Effector memory CD8-positive, alpha-beta T cell (primary cell): ENCODE data around the gene ACSL1.

Source experiments
- ATAC-seq: fragments of 150-1000 bp; cut with Tn5 transposase; replicated peaks from 2 replicates; pipeline ENCODE4 v1.10.0; 2021; ENCODE audit warnings: mild to moderate bottlenecking, moderate library complexity
- DNase-seq, 3 experiments: peaks; one replicate each; pipeline ENCODE4 v3.0.0; 2021
- H3K27ac Mint-ChIP-seq, 2 donors: one replicate each; pipeline ENCODE4 v1.8.0; 2022; ENCODE audit warnings: mild to moderate bottlenecking in 2 of 2, mixed read lengths in 2 of 2, moderate library complexity in 2 of 2
- H3K27me3 Mint-ChIP-seq, 2 donors: one replicate each; pipeline ENCODE4 v1.8.0; 2022; ENCODE audit warnings: mixed read lengths in 2 of 2
- H3K36me3 Mint-ChIP-seq: one replicate; pipeline ENCODE4 v1.8.0; 2022; ENCODE audit warnings: mild to moderate bottlenecking, moderate library complexity, mixed read lengths; ENCODE audit not compliant: insufficient read depth
- H3K4me1 Mint-ChIP-seq, 2 donors: one replicate each; pipeline ENCODE4 v1.8.0; 2022; ENCODE audit warnings: low read depth in 2 of 2, mixed read lengths in 2 of 2
- H3K4me3 Mint-ChIP-seq, 2 donors: one replicate each; pipeline ENCODE4 v1.8.0; 2022; ENCODE audit warnings: mild to moderate bottlenecking in 2 of 2, mixed read lengths in 2 of 2, moderate library complexity in 2 of 2
- H3K9me3 Mint-ChIP-seq, 2 donors: one replicate each; pipeline ENCODE4 v1.8.0; 2022; ENCODE audit warnings: mixed read lengths in 2 of 2

Gene ACSL1

DNA sequence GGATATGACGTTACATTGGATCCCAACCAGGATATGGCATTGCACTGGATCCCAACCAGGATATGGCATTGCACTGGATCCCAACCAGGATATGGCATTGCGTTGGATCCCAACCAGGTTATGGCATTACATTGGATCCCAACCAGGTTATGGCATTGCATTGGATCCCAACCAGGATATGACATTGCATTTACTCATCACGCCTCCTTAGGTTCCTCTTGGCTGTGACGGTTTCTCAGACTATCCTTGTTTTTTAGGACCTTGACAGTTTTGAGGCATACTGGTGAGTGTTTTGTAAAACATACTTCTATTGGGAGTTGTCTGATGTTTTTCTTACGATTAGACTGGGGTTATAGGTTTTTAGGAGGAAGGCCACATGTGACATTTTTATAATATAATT, 5.4 kb upstream of the ACSL1 start:
- peaks cover 0 to 9% of the 10 kb centered on the region in 2 donors for H3K27me3 Mint-ChIP-seq
- H3K9me3 Mint-ChIP-seq, result no peaks in the 10 kb centered on the region
- peaks cover 11% of the 10 kb centered on the region in 2 donors for H3K4me1 Mint-ChIP-seq
- H3K36me3 Mint-ChIP-seq, result peaks cover 7% of the 10 kb centered on the region
- H3K27ac Mint-ChIP-seq, result no peak overlapping the region
- H3K4me3 Mint-ChIP-seq, result no peak overlapping the region
- DNase-seq (no peak), ATAC-seq (no peak)

DNA sequence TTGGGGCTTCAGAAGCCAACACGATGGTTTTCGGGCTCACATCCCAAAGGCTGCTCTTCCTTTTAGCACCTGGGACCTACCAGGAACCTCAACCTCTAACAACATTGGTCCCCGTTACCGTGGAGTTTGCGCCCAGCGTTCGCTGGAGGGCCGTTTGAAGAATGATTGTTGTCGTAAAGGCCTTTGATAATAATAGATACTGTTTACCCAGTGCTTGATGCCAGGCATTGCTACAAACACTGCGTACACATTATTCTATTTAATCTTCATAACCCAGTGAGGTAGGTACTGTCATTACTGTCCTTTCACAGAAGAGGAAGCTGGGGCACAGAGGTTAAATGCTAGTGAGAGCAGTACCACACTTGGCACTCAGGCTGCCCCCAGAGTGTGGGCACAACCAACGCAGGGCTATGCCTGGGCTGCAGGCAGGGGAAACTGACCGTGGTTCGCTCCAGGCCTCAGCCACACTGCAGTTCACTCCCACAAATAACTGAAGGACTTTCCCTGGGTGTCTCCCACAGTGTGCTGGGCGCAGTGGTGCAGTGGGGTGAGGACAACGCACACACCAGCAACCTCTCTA, 1.0 kb upstream of the ACSL1 start:
- peak overlapping the region; percentile 88 to 94 for H3K4me3 Mint-ChIP-seq
- H3K4me1 Mint-ChIP-seq, result peaks cover 19 to 40% of the 10 kb centered on the region in 2 donors
- H3K36me3 Mint-ChIP-seq, result peaks cover 23% of the 10 kb centered on the region
- no peaks in the 10 kb centered on the region for H3K9me3 Mint-ChIP-seq
- H3K27ac Mint-ChIP-seq, result peak overlapping the region; percentile 92 to 97
- DNase-seq (no peak), ATAC-seq (peak; percentile 2)
- no peaks in the 10 kb centered on the region for H3K27me3 Mint-ChIP-seq

- DNase-seq, result peak; percentile 31 to 51 (median 42)
- Mint-ChIP-seq H3K4me3 (peak overlapping the region; percentile 88 to 94), H3K9me3 (no peaks in the 10 kb centered on the region), H3K27me3 (no peaks in the 10 kb centered on the region), H3K27ac (peak overlapping the region; percentile 90 to 95), H3K36me3 (peaks cover 23% of the 10 kb centered on the region), H3K4me1 (peaks cover 22 to 40% of the 10 kb centered on the region in 2 donors)
- peak; percentile 45 for ATAC-seq
These were observed 450 bp downstream of the ACSL1 start for GRCh38 chr4:184825141-184825895.

DNA sequence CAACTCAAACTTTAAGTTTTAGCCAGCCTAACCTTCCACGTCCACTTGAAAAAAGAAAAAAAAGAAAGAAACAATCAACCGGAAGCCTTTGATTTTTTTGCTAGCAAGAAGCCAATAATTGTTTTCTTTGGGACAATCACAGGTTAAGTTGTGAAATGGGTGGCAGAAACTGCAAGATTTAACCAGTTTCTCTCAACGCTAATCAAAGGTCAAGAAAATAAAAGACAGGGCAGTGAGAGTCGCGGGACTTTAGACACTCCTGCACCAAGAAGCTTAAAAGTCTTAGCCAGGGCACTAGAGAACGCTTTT, 1.0 kb downstream of the ACSL1 start:
- H3K36me3 Mint-ChIP-seq, result peaks cover 28% of the 10 kb centered on the region
- H3K27ac Mint-ChIP-seq, result peak overlapping the region; percentile 90 to 95
- peak overlapping the region; percentile 83 to 94 for H3K4me3 Mint-ChIP-seq
- peaks cover 24 to 40% of the 10 kb centered on the region in 2 donors for H3K4me1 Mint-ChIP-seq
- no peaks in the 10 kb centered on the region for H3K27me3 Mint-ChIP-seq
- ATAC-seq, result no peak
- no peaks in the 10 kb centered on the region for H3K9me3 Mint-ChIP-seq
- no peak for DNase-seq

DNA sequence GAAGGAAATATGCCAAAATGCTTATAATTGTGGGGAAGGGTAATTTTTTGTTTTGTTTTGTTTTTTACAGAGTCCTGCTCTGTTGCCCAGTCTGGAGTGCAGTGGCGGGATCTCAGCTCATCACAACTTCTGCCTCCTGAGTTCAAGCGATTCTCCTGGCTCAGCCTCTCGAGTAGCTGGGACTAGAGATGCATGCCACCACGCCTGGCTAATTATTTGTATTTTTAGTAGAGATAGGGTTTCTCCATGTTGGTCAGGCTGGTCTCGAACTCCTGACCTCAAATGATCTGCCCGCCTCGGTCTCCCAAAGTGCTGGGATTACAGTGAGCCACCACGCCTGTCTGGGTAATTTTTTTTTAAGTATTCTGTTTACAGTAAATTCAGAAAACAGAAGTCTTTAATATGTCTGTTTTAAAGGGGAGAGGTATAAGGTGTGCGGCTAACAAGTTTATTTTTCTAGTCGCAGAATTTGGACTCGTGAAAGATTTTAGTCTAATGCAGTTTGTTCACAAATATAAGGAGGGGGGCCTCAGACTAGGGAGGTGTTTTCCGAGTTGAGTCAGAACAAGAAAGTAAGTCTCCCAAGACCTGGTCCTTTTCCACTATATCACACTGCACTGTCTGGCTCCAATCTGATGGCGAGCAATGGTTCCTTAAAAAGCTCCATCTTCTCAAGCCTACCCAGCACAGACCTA, 1.5 kb downstream of the ACSL1 start:
- Mint-ChIP-seq H3K9me3 (no peaks in the 10 kb centered on the region), H3K27me3 (no peaks in the 10 kb centered on the region), H3K4me3 (peak overlapping the region; percentile 83 to 94), H3K27ac (peak overlapping the region; percentile 90 to 95), H3K4me1 (peaks cover 27 to 40% of the 10 kb centered on the region in 2 donors), H3K36me3 (peaks cover 28% of the 10 kb centered on the region)
- ATAC-seq (no peak), DNase-seq (peak in 1 of 3 experiments; percentile 10)

GRCh38 chr4:184823014-184823413, 2.8 kb downstream of the ACSL1 start:
- Mint-ChIP-seq H3K27me3 (no peaks in the 10 kb centered on the region), H3K4me1 (peaks cover 35 to 49% of the 10 kb centered on the region in 2 donors), H3K27ac (no peak overlapping the region), H3K9me3 (no peaks in the 10 kb centered on the region), H3K4me3 (no peak overlapping the region), H3K36me3 (peaks cover 31% of the 10 kb centered on the region)
- ATAC-seq (no peak), DNase-seq (no peak)

DNA sequence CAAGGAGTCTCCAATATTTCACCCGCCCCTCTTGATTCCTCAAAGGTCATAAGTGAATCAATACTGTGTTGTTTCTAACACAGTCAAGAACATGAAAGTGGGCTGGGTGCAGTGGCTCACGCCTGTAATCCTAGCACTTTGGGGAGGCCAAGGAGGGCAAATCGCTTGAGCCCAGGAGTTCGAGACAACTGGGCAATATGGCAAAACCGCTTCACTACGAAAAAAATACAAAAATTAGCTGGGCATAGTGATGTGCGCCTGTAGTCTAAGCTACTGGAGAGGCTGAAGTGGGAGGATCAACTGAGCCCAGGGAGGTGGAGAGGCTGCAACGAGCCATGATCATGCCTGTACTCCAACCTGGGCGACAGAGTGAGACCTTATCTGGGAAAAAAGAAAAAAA, 3.4 kb downstream of the ACSL1 start:
- no peak overlapping the region for H3K27ac Mint-ChIP-seq
- no peaks in the 10 kb centered on the region for H3K9me3 Mint-ChIP-seq
- DNase-seq (no peak), ATAC-seq (no peak)
- H3K4me1 Mint-ChIP-seq, result peaks cover 33 to 47% of the 10 kb centered on the region in 2 donors
- no peak overlapping the region for H3K4me3 Mint-ChIP-seq
- peaks cover 31% of the 10 kb centered on the region for H3K36me3 Mint-ChIP-seq
- no peaks in the 10 kb centered on the region for H3K27me3 Mint-ChIP-seq

DNA sequence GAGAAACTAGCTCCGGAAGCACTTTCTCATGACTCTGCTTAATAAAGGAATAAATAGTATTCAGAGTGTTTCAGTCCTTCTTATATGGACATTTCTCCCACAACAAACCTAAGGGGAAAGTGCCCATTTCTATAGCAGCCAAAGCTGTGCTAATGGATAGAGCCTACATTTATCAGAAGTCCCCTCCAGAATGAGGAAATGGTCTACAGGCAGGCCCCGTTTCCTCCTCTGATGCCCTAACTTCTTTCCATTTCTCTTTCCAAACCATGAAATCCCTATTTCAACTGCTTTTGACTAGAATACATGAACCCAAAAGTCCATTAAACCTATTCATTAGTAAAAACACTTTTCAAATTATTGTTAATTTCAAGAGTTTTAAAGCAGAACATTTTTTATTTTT, 4.5 kb downstream of the ACSL1 start:
- Mint-ChIP-seq H3K4me1 (peaks cover 24 to 42% of the 10 kb centered on the region in 2 donors), H3K4me3 (no peak overlapping the region), H3K27ac (no peak overlapping the region), H3K9me3 (no peaks in the 10 kb centered on the region), H3K27me3 (no peaks in the 10 kb centered on the region), H3K36me3 (peaks cover 25% of the 10 kb centered on the region)
- ATAC-seq, result no peak
- DNase-seq, result no peak

GRCh38 chr4:184819786-184820185, 6.0 kb downstream of the ACSL1 start:
- ATAC-seq (no peak), DNase-seq (no peak)
- Mint-ChIP-seq H3K9me3 (no peaks in the 10 kb centered on the region), H3K36me3 (peaks cover 18% of the 10 kb centered on the region), H3K27ac (no peak overlapping the region), H3K4me3 (no peak overlapping the region), H3K27me3 (no peaks in the 10 kb centered on the region), H3K4me1 (peaks cover 33 to 51% of the 10 kb centered on the region in 2 donors)

- H3K4me1 Mint-ChIP-seq, result peaks cover 30 to 38% of the 10 kb centered on the region in 2 donors
- no peak overlapping the region for H3K4me3 Mint-ChIP-seq
- no peak for DNase-seq
- H3K27ac Mint-ChIP-seq, result peak overlapping the region in 1 of 2 donors; percentile 55
- H3K36me3 Mint-ChIP-seq, result peaks cover 8% of the 10 kb centered on the region
- no peaks in the 10 kb centered on the region for H3K9me3 Mint-ChIP-seq
- no peaks in the 10 kb centered on the region for H3K27me3 Mint-ChIP-seq
- ATAC-seq, result peak; percentile 45
These were observed 7.6 kb downstream of the ACSL1 start for GRCh38 chr4:184818216-184818564.

DNA sequence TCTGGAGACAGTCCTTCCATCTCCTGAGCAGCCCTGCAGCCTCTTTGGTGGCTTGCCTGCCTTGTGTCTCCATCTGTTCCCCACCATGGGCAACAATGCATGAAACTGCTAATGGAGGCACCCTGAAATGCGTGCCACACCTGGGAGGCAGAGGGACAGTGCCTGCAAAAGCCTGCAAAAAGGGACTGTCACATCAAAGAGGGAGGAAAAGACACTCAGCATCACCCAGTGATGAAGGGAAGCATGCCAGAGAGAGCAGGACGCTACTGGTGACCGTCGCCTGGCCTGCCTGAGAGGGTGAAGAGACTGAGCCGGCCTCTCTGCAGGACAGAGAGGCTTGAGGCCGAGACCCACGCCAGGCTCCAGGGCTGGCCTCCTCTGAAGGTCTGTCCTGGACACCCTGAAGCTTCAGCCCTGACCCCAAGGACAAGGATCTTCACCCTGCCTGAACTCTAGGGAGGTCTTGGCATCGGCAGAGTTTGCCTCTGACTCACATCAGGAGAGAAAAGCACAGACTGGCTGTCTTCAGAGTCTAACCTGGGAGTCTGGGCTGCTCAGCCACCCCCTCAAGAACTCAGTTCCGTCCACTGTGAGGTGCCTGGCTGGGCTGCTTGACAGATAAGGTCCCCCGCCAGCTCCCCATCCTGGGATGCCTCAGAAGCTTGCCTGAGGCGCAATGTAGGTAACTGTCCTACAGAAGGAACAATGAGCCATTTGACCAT, 8.1 kb downstream of the ACSL1 start:
- peaks cover 31 to 33% of the 10 kb centered on the region in 2 donors for H3K4me1 Mint-ChIP-seq
- peak overlapping the region in 1 of 2 donors; percentile 55 for H3K27ac Mint-ChIP-seq
- no peaks in the 10 kb centered on the region for H3K9me3 Mint-ChIP-seq
- DNase-seq (no peak), ATAC-seq (no peak)
- no peak overlapping the region for H3K4me3 Mint-ChIP-seq
- no peaks in the 10 kb centered on the region for H3K27me3 Mint-ChIP-seq
- peaks cover 9% of the 10 kb centered on the region for H3K36me3 Mint-ChIP-seq

DNA sequence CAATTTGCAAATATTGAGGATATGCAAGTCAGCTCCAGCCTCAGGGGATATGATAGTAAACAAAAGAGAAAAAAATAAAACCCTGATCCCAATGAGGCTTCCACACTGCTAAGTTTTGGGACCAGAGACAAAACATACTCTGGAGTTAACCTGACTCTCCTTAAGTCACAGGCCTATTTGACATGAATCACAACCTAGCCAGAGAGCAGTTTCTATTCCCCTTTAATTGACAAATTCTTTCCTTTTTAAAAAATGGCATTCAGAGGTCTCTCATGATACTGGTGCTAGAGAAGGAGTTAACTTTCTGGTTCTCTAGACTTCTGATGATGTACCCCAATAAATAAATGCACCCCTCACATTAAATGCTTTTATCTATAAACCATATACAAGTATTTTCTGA, 8.8 kb downstream of the ACSL1 start:
- DNase-seq (no peak), ATAC-seq (no peak)
- Mint-ChIP-seq H3K4me3 (no peak overlapping the region), H3K36me3 (peaks cover 15% of the 10 kb centered on the region), H3K27ac (peak overlapping the region in 1 of 2 donors; percentile 55), H3K27me3 (no peaks in the 10 kb centered on the region), H3K9me3 (no peaks in the 10 kb centered on the region), H3K4me1 (peaks cover 31 to 36% of the 10 kb centered on the region in 2 donors)

DNA sequence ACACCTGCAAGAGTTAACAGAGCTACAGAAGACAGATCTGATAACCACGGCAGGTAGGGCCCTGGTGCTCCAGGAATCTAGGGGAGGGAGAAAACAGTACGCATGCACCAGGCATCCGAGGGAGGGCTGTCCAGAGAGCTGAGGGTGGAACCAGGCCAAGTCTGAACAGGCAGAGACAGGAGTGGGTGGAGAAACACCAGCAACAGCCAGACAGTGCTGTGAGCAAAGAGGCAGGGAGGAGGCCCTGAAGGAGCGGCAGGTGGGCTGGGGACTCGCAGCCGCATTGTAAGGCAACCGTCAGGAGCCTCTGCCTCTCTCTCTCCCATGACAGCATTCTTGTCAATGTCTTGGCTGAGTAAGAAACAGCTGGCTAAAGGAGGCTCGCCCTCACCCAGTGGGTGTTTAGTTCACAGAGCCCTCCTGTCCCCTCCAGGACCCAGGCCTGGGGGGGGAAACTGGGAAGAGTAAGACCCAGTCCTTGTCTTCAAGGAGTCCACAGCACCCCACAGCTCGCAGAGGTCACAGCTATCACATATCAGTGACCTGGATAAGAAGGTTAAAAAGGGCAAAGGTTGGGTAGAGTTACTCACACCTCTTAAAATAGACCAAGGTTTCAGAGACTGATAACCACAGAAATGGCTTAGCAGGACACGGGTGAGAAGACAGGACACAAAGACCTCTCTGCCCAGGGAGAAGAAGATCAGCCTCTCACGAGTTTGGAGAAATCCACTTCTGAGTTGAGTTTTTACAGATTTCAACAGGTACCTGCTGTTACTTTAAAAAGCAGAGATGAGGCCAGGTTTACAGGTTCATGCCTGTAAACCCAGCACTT, 10.5 kb downstream of the ACSL1 start:
- peaks cover 40 to 44% of the 10 kb centered on the region in 2 donors for H3K4me1 Mint-ChIP-seq
- H3K4me3 Mint-ChIP-seq, result no peak overlapping the region
- no peaks in the 10 kb centered on the region for H3K27me3 Mint-ChIP-seq
- peak overlapping the region in 1 of 2 donors; percentile 71 for H3K27ac Mint-ChIP-seq
- DNase-seq (no peak), ATAC-seq (peak; percentile 37)
- H3K9me3 Mint-ChIP-seq, result no peaks in the 10 kb centered on the region
- H3K36me3 Mint-ChIP-seq, result peaks cover 22% of the 10 kb centered on the region
